ENCODE results near the gene ABLIM2.

ABLIM2 gene

DNA sequence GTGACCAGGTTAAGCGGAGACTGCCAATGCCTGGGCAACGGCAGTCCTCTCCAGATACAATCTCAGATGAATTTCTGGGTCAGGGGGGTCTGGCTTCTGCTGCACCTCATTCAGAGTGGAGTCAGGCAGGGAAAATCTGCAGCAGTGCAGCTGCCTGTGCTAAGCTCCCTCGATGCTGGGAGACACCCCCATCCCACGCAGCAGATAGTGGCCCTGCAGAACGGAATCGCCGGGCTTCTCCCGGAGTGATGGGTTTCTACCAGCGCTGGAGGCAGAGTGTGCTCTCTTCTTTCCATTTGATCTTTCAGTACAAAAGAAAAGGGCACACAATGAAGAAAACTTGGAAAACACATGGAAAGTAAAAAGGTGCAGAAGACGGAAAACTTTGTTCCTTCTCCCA lies 5.2 kb downstream of the ABLIM2 start:
- Histone ChIP-seq H2AFZ (ENCODE audit: low read depth, low read length, severe bottlenecking) (no peak overlapping the region), H3F3A (ENCODE audit: insufficient read depth) (no peaks in the 10 kb centered on the region), H3K4me3 (ENCODE audit: insufficient read depth, low read length, poor library complexity, severe bottlenecking) (no peak overlapping the region), H3K27ac (ENCODE audit: low read depth, low read length) (no peak overlapping the region), H3K9me2 (replicated peaks; ENCODE audit: insufficient read depth, low read length) (no peaks in the 10 kb centered on the region), H3K79me2 (ENCODE audit: insufficient read depth, low read length) (no peaks in the 10 kb centered on the region), H3K4me2 (ENCODE audit: low read depth, low read length, poor library complexity, severe bottlenecking) (no peak overlapping the region), H3K9ac (ENCODE audit: low read length) (no peak overlapping the region), H3K36me3 (ENCODE audit: low read length) (no peaks in the 10 kb centered on the region), H3K9me3 (ENCODE audit: insufficient read depth, low read length) (no peaks in the 10 kb centered on the region), H3K27me3 (ENCODE audit: low read length) (no peaks in the 10 kb centered on the region), H4K20me1 (ENCODE audit: low read depth, low read length) (no peaks in the 10 kb centered on the region)
- TF ChIP-seq, protein P1, sequence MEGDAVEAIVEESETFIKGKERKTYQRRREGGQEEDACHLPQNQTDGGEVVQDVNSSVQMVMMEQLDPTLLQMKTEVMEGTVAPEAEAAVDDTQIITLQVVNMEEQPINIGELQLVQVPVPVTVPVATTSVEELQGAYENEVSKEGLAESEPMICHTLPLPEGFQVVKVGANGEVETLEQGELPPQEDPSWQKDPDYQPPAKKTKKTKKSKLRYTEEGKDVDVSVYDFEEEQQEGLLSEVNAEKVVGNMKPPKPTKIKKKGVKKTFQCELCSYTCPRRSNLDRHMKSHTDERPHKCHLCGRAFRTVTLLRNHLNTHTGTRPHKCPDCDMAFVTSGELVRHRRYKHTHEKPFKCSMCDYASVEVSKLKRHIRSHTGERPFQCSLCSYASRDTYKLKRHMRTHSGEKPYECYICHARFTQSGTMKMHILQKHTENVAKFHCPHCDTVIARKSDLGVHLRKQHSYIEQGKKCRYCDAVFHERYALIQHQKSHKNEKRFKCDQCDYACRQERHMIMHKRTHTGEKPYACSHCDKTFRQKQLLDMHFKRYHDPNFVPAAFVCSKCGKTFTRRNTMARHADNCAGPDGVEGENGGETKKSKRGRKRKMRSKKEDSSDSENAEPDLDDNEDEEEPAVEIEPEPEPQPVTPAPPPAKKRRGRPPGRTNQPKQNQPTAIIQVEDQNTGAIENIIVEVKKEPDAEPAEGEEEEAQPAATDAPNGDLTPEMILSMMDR (IDR thresholded peaks at IDR 0.05; ENCODE audit: insufficient read depth, low read length, poor library complexity, severe bottlenecking) = no peak
- TF ChIP-seq EZH2phosphoT487 (conservative IDR thresholded peaks at IDR 0.05; ENCODE audit: low read length) = no peak

DNA sequence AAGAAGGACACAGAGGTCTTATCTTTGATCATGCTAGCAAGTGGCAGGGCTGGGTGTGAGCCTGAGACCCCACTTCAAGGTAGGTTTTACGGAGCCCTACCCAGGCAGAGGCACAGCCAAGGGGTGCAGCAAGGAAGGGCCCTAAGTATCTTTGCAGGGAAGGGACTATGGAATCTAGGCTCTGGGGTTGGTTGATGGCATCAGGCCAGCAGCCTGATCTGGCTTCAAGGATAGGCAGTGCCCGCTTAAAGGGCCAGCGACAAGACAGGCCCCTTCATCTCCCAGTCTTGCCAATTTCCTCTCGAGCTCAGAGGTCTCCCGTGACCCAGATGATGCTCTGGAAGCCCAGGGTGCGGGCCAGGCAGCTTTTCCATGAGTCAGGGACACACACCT lies 5.8 kb downstream of the ABLIM2 start:
- no peak for TF ChIP-seq EZH2phosphoT487 (conservative IDR thresholded peaks at IDR 0.05; ENCODE audit: low read length)
- TF ChIP-seq, protein P1 (IDR thresholded peaks at IDR 0.05; ENCODE audit: insufficient read depth, low read length, poor library complexity, severe bottlenecking) = no peak
- H3K27me3 ChIP-seq (ENCODE audit: low read length) = no peaks in the 10 kb centered on the region
- no peaks in the 10 kb centered on the region for H3K9me3 ChIP-seq (ENCODE audit: insufficient read depth, low read length)

DNA sequence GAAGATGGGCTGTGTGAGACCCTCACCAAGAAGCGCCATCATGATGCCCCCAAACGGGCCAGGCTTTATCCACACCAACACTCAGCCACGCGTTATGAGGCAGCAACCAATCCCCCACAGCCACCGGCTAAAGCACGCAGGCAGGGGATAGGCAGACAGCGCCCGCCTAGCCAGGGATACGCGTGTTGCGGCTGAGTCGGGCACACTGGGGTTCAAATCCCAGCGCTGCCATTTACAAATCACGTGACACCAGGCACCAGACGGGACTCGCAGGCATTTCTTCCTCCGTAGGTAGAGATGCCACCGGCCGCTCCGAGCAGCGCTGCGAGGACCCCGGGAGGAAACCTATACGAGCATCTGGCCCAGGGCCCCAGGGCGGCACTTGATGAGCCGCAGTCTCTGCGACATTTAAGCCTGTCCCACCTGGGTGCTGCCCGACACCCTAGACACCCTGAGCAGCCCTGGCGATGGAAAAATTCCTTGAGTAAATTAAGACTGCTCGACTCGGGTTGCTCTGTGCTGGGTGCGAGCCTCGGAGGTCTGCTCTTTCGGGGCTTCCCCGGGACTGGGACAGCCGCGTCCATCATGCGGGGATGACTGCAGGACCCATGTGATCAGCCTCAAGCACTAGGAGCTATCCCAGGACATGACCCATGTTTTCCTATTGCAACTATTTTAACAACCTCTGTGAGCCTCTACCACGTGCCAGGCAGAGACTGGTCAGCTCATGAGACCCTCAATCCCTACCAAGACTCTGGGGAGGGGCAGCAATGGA lies 6.3 kb downstream of the ABLIM2 start:
- no peaks in the 10 kb centered on the region for H3K79me2 ChIP-seq (ENCODE audit: insufficient read depth, low read length)
- H3K27ac ChIP-seq (ENCODE audit: low read depth, low read length) = no peak overlapping the region
- no peak overlapping the region for H3K9ac ChIP-seq (ENCODE audit: low read length)
- no peaks in the 10 kb centered on the region for H3K9me3 ChIP-seq (ENCODE audit: insufficient read depth, low read length)
- H3K27me3 ChIP-seq (ENCODE audit: low read length) = no peaks in the 10 kb centered on the region
- TF ChIP-seq, protein P1 (IDR thresholded peaks at IDR 0.05; ENCODE audit: insufficient read depth, low read length, poor library complexity, severe bottlenecking) = no peak
- no peak for TF ChIP-seq EZH2phosphoT487 (conservative IDR thresholded peaks at IDR 0.05; ENCODE audit: low read length)
- H3F3A ChIP-seq (ENCODE audit: insufficient read depth) = no peaks in the 10 kb centered on the region
- H3K9me2 ChIP-seq (replicated peaks; ENCODE audit: insufficient read depth, low read length) = no peaks in the 10 kb centered on the region
- no peak overlapping the region for H3K4me3 ChIP-seq (ENCODE audit: insufficient read depth, low read length, poor library complexity, severe bottlenecking)
- H3K36me3 ChIP-seq (ENCODE audit: low read length) = no peaks in the 10 kb centered on the region
- H4K20me1 ChIP-seq (ENCODE audit: low read depth, low read length) = no peaks in the 10 kb centered on the region
- no peak overlapping the region for H2AFZ ChIP-seq (ENCODE audit: low read depth, low read length, severe bottlenecking)
- H3K4me2 ChIP-seq (ENCODE audit: low read depth, low read length, poor library complexity, severe bottlenecking) = no peak overlapping the region

More for the DNA sequence above, 5.8 kb downstream of the ABLIM2 start:
- Histone ChIP-seq H3K79me2 (ENCODE audit: insufficient read depth, low read length) (no peaks in the 10 kb centered on the region), H4K20me1 (ENCODE audit: low read depth, low read length) (no peaks in the 10 kb centered on the region), H3K9me2 (replicated peaks; ENCODE audit: insufficient read depth, low read length) (no peaks in the 10 kb centered on the region), H3K9ac (ENCODE audit: low read length) (no peak overlapping the region), H3K4me2 (ENCODE audit: low read depth, low read length, poor library complexity, severe bottlenecking) (no peak overlapping the region), H3K4me3 (ENCODE audit: insufficient read depth, low read length, poor library complexity, severe bottlenecking) (no peak overlapping the region), H3K36me3 (ENCODE audit: low read length) (no peaks in the 10 kb centered on the region), H2AFZ (ENCODE audit: low read depth, low read length, severe bottlenecking) (no peak overlapping the region), H3F3A (ENCODE audit: insufficient read depth) (no peaks in the 10 kb centered on the region), H3K27ac (ENCODE audit: low read depth, low read length) (no peak overlapping the region)
